Activated T-cell treated with anti-CD3 and anti-CD28 coated beads, Interleukin-2, amount 50 U/mL, for 1 hour (primary cell): Measurements from ENCODE around the gene PREX1.
A peak's percentile ranks its signal among the peaks of the same experiment; 100 is the strongest.
"Not testable (repeated sequence)": the region's sequence is repeated elsewhere in the genome, so short reads cannot be mapped to it uniquely, and the experiment has no call there.

ENCODE experiments used
- DNase-seq: peaks from one replicate; pipeline ENCODE4 v3.0.0-alpha.2; 2020

The PREX1 gene, protein sequence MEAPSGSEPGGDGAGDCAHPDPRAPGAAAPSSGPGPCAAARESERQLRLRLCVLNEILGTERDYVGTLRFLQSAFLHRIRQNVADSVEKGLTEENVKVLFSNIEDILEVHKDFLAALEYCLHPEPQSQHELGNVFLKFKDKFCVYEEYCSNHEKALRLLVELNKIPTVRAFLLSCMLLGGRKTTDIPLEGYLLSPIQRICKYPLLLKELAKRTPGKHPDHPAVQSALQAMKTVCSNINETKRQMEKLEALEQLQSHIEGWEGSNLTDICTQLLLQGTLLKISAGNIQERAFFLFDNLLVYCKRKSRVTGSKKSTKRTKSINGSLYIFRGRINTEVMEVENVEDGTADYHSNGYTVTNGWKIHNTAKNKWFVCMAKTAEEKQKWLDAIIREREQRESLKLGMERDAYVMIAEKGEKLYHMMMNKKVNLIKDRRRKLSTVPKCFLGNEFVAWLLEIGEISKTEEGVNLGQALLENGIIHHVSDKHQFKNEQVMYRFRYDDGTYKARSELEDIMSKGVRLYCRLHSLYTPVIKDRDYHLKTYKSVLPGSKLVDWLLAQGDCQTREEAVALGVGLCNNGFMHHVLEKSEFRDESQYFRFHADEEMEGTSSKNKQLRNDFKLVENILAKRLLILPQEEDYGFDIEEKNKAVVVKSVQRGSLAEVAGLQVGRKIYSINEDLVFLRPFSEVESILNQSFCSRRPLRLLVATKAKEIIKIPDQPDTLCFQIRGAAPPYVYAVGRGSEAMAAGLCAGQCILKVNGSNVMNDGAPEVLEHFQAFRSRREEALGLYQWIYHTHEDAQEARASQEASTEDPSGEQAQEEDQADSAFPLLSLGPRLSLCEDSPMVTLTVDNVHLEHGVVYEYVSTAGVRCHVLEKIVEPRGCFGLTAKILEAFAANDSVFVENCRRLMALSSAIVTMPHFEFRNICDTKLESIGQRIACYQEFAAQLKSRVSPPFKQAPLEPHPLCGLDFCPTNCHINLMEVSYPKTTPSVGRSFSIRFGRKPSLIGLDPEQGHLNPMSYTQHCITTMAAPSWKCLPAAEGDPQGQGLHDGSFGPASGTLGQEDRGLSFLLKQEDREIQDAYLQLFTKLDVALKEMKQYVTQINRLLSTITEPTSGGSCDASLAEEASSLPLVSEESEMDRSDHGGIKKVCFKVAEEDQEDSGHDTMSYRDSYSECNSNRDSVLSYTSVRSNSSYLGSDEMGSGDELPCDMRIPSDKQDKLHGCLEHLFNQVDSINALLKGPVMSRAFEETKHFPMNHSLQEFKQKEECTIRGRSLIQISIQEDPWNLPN (N-terminal part only)

DNA sequence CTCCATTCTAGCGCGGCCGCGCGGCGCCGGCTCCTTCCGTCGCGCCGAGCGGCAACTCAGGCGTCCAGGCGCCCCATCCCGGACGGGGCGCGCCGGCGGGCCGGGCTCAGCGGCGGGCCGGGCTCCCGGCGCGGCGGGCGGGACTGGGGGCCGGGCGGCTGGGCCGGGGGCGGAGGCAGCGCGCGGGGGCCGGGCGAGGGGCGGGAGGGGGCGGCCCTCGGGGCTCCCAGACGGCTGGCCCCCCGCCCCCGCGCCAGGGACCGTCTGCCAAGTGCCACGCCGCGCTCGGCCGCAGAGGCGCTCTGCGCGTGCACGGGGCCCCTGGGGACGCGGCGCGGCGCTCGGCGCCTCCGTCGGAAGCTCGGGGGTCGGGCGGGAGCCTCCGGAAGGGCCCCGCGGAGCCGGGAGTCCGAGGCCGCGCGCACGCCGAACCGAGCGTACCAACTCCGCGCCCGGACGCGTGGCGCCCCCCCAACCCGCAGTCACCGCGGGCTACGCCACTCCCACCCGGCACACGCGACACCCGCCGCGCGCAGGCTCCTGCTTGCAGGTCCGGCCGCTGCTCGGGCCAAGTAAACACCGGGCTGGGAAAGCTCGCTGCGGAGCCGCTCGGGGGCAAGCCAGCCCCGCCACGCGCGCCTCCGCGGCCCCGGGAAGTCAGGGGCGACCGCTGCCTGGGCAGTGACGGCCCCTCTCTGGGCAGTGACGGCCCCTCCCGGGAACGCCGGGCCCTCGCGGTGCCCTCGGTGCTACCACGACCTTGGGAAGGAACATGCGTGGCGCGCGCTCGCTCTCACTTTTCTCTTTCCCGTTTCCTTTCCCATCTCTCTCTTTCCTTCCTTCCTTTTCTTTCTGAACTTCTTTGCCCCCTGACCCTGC lies at the start of gene PREX1:
Gene PREX1 (minus strand): TSS at position 145 of the 879 bp plus-strand sequence. CDS start 139 bp downstream, at position 6.
- peak; percentile 89 for DNase-seq

DNA sequence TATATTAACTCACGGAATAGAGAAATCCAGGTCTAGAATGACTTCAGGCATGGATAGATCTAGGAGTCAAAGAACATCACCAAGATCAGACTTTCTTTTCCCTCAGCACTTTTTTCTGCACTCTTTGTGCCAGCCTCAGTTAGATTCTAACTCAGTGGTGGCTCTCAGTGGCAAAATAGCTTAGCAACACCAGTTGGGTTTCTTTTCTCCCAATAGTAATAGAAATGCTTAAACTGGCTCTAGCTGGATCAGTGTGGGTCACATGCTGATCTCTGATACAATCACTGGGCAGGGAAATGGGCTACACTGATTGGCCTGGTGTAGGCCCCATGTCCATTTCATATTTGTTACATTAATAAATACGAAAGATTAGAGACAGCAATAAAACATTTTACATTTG lies 49.5 kb upstream of the PREX1 start:
- no peak for DNase-seq

DNA sequence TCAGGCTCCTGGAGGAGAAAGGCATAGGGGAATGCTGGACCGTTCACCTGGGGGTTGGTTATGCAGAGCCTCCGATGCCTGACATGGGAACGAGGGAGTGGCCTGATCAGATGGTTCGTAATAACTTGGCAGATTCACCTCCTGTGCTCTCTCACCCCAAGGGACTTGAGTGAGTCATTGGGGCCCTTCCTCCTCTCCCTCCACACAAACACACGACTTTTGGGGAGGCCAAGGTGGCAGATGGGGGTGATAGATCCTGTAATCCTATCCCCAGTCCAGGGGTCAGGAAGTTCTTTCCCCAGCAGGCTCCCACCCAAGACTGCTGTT lies 48.1 kb upstream of the PREX1 start:
- no peak for DNase-seq

DNA sequence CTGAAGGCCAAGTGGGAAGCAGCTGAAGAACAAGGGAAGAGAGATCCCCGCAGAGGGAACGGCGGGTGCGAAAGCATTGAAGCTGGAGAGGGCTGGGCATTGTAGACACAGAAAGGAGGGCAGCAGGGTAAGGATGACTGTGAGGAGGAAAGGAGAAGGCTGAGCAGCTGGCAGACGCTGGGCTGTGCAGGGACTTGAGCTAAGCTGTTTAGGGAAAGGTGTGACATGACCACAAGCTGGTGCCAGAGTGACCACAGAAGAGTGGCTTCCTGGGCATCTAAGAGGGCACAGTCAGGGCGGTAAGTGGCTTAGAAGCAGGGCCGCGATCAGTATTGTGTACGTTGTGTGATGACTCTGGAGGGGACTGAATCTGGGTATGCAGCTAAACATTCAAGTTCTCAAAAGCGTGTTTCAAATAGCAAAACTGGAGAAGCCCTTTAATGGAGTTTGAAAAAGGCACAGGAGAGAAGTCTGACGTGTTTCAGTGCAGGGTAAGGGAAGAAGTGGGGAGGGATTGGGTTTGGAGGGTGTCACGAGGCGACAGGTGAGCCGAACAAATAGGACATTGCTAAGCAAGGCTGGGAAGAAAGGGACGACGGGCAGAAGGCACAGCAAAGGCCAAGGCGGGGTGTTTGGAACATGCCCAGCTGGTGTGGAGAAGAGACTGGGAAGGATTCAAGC lies 47.6 kb upstream of the PREX1 start:
- no peak for DNase-seq

DNA sequence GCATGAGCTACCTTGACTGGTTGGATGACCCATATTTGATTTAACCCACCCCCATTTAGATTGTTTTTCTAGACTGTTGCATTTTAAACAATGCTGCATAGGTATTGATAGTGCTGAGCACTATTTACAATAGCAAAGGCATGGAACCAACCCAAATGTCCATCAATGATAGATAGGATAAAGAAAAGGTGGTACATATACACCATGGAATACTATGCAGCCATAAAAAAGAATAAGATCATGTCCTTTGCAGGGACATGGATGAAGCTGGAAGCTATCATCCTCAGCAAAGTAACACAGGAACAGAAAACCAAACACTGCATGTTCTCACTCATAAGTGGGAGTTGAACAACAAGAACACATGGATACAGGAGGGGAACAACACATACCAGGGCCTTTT lies 41.6 kb upstream of the PREX1 start:
- DNase-seq = not testable (repeated sequence)

DNA sequence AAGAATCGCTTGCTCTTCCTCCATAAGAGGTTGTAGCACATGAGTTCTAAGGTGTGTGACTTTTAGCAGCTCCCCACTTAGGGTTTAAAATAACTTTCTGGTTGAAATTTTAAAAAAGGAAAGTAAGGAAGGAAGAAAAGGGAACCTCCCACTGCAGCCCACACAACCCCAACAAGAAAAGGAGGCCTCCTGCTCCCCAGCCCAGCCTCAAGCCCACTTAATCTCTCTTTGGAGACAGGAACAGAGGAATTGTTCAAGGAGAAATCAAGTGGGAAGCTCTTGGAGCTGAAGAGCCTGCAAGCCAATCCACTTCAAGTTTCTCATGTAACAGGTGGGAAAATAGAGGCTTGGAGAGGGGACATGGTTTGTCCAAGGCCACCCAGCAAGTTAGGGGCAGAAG lies 39.1 kb upstream of the PREX1 start:
- DNase-seq = no peak

DNA sequence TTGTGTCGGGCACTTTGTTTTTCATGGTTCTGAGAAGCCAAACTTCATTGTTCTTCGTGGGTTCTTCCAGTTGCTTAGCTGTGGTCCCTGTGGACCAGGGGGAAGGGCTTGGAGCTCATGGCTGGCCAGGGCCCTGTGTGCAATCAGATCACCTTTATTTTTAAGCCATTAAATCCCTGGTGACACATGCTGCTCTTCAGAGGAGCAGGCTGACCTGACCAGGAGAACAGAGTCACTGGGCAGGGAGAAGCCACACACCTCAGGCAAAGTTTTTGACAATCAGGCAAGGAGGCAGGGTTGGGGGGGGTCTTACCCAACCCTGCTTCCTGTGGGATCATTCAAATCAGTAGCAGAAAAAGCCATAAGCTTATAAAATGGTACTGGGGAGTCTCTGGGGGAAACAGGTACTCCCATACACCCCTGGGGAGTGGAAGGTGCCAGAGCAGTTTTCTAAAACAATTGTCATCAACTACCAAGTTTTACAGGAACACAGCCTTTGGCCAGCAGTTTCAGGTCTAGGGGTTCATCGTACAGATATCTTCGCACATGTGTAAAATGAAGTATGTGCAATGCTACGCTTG lies 37.0 kb upstream of the PREX1 start:
- DNase-seq = no peak

DNA sequence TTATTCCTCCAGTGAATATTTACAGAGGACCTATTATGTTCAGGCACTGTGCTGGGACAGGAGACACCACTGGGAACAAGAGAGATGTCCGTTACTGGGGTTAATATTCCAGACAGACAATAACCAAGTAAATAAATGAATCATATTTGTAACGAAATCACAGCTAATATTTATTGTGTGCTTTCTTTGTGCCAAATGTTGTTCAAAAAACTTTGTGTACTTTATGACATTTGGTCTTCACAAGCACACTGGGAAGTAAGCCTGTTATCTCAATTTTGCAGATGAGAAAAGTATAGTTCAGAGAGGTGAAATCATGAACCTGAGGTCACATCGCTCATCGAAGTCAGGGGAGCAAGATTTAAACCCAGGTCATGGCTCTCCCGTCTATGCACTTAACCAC lies 36.5 kb upstream of the PREX1 start:
- no peak for DNase-seq

DNA sequence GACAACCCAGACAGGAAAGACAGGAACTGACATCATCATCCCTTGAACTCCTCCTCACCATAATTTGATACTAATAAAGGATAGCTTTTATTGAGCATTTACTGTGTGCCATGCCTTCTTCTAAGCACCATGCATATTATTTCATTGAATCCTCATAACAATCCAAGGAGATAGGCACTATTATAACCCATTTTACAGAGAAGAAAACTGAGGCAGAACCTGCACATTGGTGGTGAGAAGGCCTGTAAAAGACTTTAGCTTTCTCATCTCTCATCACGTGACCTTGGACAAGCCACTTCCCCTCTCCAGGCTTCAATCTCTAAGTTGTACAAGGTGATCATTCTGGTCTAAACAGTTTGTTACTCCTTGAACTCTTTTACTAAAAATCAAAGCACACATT lies 34.5 kb upstream of the PREX1 start:
- DNase-seq = no peak

DNA sequence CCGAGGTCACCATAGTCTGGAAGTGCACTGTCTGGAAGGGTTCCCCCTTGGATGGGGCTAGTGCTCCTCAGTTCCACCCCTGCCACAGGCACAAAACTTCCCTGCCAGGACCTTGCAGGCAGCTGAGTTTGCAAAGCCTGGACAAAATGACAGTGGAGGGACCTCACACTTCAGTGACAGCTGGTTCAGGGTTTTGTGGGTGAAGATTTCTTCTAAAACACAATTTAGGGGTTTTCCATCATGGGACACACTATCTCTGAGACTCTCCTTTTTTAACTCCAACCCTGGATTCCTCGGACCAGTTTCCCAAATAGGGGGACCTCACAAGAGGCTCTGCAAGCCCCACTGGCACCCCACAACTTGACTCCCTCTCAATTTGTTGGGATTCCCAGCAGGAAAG lies 33.6 kb upstream of the PREX1 start:
- no peak for DNase-seq

DNA sequence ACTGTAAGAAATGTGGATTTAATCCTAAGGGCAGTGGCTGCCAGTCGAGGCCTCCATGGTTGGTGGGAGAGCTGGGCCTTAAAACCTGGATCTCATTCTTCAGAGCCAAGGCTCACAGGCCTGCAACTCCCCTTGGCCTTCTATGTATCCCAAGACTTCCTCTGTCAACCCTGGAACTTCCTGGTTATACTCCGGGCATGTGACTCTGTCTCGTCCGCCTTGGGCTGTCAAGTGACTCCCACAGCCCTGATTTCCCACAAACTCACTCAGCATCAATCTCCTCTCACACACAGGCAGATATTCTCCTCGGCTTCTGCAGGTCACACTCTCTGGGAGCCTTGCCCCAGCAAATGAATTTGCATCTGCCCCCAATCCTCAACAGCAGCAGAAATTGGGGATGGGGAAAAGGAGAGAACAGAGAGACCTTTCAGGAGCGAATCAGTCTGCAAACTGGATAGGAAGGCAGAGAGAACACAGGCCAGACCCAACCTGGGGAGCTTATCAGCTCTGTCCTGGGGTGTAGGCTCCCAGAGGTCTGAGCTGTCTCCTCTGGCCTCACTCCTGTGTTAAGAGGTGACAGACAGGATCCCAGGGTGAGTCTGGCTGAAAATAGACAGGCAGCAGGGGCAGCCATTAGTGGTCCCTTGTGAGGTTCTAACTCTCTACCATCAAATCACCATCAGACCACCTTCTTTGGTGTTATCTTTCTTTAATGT lies 30.4 kb upstream of the PREX1 start:
- no peak for DNase-seq

DNA sequence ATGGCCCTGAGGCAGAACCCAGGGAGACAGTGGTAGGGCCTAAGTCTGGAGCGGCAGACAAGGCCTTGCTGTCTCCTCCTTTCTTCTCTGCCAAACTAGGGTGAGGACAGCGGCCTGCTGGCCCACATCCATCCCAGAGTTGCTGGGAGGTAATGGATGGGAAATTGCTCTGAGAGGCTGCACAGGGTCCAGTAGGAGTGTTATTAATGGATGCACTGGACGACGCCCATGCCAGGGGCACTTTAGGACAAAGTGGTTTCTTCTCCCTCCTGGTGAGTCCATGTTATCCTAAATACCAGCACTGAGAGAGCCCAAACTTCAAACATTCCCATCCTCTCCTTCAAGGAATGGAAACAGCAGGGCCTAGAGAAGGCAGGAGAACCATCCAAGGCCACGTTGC lies 28.3 kb upstream of the PREX1 start:
- no peak for DNase-seq

DNA sequence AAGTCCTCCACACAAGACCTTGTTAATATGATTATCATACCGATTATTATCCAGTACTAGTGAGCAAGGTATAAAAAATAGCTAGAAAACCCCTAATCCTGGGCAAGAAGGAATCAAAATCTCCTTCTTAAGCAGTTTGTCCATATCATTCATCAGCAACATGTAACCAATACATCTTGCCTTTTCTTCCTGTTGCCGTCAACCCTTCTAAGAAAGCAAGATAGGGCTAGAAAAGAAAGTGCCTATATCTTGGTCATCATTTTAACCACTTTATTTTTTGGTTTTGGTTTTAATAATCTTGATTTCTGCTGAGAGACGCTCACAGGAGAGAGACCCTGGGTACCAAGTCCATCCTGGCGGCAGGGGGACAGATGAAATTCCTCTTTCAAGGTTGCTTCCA lies 27.2 kb upstream of the PREX1 start:
- no peak for DNase-seq

DNA sequence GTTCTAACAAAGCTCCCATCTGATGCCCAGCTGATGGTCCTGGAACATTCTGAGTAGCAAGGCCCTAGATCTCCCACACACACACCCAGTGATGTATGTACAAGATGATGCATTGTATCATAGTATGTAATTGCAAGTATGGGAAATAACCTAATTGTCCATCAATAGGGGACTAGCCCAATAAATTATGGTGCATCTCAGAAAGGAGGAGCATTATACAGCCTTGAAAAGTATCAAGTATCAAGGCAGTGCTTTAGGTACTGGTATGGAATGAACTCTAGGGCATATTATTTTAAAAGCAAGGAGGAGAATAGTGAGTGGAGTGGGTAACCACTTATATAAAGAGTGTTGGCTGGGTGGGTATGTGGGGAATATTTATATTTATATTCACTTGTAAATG lies 24.8 kb upstream of the PREX1 start:
- DNase-seq = no peak

DNA sequence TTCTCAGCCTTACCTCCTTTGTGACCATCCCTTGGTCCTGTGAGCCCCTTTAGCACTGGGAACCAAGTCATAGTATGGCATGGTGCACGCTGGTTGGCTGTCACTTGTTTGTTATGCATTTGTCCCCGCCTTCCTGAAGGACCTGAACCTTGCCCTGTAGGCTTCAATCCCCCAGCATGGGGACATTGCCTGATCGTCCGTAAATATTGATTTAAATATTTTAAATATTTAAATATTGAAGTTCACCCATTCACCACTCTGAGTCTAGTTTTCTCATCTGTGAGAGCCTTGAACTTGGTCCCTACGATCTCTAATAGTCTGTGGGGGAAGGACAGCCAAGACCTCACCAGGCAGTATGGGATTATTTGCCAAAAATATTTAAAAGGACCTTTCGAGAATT lies 23.8 kb upstream of the PREX1 start:
- no peak for DNase-seq

DNA sequence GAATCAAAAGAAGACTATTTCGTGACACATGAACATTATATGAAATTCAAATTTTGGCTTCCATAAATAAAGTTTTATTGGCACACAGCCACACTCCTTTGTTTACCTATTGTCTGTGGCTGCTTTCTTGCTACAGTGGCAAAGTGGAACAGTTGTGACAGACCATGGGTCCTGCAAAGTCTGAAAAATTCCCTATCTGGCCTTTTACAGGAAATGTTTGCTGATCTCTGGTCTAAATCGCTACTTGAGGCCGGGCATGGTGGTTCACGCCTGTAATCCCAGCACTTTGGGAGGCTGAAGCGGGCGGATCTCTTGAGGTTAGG lies 23.1 kb upstream of the PREX1 start:
- DNase-seq = no peak

DNA sequence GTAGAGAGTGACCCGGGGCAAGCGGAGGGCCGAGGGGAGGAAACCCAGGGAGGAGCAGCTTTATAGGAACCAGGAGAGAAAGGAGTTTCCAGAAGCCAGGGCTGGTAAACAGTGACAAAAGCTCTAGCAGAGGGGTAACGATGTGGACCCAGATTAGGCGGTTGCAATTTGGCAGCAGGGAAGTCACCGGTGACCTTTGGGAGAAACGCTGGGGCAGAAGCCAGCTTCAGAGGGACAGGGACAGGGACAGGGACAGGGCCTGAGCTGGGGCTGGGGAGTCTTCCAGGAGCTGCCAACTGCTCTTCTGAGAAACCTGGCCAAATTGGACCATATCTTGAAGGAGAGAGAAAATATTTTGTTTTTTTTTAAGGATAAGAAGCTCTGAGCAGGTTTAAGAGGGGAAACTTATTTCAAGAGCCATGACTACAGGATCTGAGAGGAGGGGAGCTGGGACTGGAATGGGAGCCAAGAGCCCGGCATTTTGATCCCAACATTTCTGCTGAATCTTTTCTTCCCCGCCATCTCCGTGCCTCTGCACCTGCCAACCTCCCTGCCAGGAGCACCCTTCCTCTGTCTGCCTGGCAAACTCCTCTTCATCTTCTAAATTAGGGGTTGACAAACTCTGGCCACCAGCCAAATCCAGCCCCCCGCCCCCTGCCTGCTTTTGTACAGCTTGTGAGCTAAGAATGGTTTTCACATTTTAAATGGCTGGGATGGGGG lies 22.6 kb upstream of the PREX1 start:
- no peak for DNase-seq

DNA sequence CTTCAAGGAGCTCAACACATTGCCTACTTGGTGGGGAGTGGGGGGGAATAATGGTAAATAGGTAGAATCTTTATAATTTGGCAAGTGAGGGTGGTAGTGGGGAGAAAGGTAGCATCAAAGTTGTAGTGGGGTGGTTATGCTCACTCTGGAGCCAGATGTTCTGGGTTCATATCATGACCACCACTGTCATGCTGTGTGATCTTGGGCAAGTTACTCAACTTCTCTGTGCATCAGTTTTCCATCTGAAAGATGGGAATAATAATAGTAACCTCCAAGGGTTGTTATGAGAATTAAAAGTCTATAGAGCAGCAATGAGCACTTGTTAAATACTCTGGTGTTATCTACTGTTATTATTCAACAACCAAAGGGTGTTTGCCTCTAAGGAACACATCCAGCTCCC lies 22.0 kb upstream of the PREX1 start:
- no peak for DNase-seq

DNA sequence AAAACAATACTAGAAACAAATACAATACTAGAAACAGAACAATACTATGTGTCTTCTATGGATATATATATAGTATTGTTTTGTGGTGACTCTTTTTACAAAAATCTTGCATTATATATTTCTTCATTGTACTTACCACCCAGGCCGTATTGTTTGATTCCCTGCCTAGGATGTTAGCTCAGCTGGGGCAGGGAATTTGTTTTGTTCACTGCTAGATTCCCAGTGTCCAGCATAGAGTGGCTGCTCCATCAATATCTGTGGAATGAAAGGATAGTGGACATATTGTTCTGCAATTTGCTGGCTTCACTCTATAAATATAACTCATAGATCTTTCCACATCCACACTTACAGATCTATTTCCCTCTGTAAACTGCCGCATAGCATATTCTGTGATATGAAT lies 21.5 kb upstream of the PREX1 start:
- DNase-seq = no peak

DNA sequence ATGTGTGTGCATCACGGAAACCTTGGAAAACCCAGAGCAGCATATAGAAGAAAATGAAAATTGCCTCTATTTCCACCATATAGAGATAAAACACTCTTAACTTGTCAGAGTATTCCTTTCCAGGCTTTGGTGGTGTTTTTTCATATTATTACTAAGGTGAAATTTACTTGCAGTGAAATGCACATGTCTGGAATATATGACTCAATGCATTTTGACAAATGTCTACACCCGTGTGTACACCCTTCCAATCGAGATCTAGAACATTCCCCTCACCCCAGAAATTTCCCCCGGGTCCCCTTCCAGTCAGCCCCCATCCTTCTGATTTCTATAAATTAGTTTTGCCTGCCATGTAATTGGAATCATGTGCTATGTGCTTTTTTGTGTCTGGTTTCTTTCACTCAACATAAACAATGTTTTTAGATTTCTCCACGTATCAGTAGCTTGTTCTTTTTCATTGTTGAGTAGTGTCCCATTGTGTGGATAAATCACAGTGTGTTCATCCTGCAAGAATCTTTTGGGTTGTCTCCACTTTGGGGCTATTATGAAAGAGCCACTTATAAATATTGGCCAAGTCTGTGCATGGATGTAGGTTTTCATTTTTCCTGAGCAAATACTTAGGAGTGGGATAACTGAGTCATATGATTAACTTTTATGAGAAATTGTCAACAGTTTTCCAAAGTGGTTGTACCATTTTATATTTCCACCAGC lies 19.9 kb upstream of the PREX1 start:
- DNase-seq = no peak
